GM12865 (cell line): ENCODE measurements around the gene STAP1.

Experiments
- DNase-seq: peaks from one replicate; pipeline ENCODE4 v3.0.0; 2010; ENCODE audit warnings: low read depth
- H3K4me3 ChIP-seq: 2 replicates; pipeline ENCODE4 v1.5.1; 2011; ENCODE audit warnings: mild to moderate bottlenecking, low read depth, low read length, control low read depth
- CTCF ChIP-seq: IDR thresholded peaks from 2 replicates; pipeline ENCODE4 v1.5.1; 2011; ENCODE audit warnings: low read length, control low read depth, low read depth, inconsistent platforms; ENCODE audit not compliant: insufficient read depth; ENCODE audit errors: missing control alignments

Gene STAP1

GRCh38 chr4:67608027-67608426 lies 49.5 kb downstream of the STAP1 start:
- no peak for TF ChIP-seq CTCF
- H3K4me3 ChIP-seq: no peak overlapping the region
- no peak for DNase-seq

- DNase-seq: no peak
- TF ChIP-seq CTCF: no peak
- H3K4me3 ChIP-seq: no peak overlapping the region
Observed at GRCh38 chr4:67614186-67614585, 55.7 kb downstream of the STAP1 start.

- no peak for DNase-seq
- TF ChIP-seq CTCF: no peak
- no peak overlapping the region for H3K4me3 ChIP-seq
Observed at GRCh38 chr4:67615119-67615518, 56.6 kb downstream of the STAP1 start.

GRCh38 chr4:67616478-67616877 lies 58.0 kb downstream of the STAP1 start:
- TF ChIP-seq CTCF: no peak
- H3K4me3 ChIP-seq: no peak overlapping the region
- no peak for DNase-seq

- no peak overlapping the region for H3K4me3 ChIP-seq
- TF ChIP-seq CTCF: no peak
- no peak for DNase-seq
Observed at GRCh38 chr4:67624939-67625338, 66.4 kb downstream of the STAP1 start.

GRCh38 chr4:67632492-67632891 lies 74.0 kb downstream of the STAP1 start:
- DNase-seq: no peak
- no peak for TF ChIP-seq CTCF
- no peak overlapping the region for H3K4me3 ChIP-seq

- TF ChIP-seq CTCF: no peak
Observed at GRCh38 chr4:67634741-67635140, 76.2 kb downstream of the STAP1 start.

More at GRCh38 chr4:67634741-67635140, 76.2 kb downstream of the STAP1 start:
- no peak for DNase-seq
- H3K4me3 ChIP-seq: no peak overlapping the region
